ENCODE results near the gene USO1.

DNA sequence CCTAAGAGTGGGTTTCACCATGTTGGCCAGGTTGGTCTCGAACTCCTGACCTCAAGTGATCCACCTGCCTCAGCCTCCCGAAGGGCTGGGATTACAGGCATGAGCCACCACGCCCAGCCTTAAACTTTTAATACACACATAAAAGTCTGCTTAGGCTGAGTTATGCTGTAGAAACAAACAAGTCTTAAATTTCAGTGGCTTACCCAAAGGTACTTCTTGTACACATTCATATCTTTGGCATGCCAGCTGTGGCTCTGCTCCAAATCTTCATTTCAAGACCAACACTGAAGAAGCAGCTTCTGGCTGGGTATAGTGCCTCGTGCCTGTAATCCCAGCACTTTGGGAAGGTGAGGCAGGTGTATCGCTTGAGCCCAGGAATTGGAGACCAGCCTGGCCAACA lies 97.6 kb downstream of the USO1 start:
- TF ChIP-seq POLR2AphosphoS5 (IDR thresholded peaks at IDR 0.05; ENCODE audit: borderline replicate concordance, low read depth, low read length) (no peak), EZH2 (IDR thresholded peaks at IDR 0.05) (no peak), FOXP2 (optimal IDR thresholded peaks at IDR 0.05; ENCODE audit: control extremely low read depth, extremely low read length, insufficient read depth) (no peak)
